ENCODE data around the gene SSC5D.

SSC5D gene

DNA sequence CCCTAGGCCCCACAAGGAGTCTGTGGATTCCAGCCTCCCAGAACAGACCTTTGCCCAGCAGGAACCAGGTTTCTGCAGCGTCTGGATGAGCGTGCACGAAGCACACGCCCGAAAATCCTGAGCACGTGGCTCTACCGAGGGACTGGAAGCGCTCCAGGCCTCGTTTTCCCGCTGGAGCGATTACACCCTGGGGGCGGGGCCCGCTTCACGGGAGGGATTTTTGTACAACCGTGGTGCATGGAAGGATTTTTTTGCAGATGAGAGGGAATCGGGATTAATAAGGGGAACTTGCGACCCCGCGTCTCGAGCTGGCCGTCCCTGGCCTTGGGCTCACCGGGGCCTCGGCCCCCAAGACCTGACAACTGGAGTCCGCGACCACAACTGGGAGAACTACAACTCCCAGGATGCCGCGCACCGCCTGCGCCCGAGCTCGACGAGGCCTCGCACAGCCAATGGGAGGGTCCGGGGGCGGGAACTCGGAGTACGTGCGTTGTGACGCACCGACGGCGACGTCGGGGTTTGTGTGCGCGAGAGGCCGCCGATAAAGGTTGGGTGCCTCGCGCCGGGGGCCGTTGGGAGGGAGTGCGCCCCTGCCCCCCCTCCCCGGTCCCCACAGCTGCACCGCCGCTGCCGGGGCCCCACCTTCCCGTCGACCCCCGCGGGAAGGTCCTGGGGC, 12.0 kb upstream of the SSC5D start, which contains the start of gene ZNF628 (continued):
- TF ChIP-seq ZNF266 (tag by site-specific recombination; IDR thresholded peaks at IDR 0.05; ENCODE audit: low read depth) (no peak), HOXC10 (CRISPR knock-in tag; IDR thresholded peaks at IDR 0.05) (no peak), ZBTB1 (tag by site-specific recombination; IDR thresholded peaks at IDR 0.05) (no peak), ZBTB8A (tag by site-specific recombination; IDR thresholded peaks at IDR 0.05) (peak; percentile 79), ZNF10 (tag by site-specific recombination; IDR thresholded peaks at IDR 0.05) (no peak), ZNF114 (tag by site-specific recombination; IDR thresholded peaks at IDR 0.05) (no peak), ZNF354C (tag by site-specific recombination; IDR thresholded peaks at IDR 0.05; ENCODE audit: borderline replicate concordance, low read depth) (no peak), ZXDB (tag by site-specific recombination; IDR thresholded peaks at IDR 0.05) (peak; percentile 95), ZNF600 (tag by site-specific recombination; IDR thresholded peaks at IDR 0.05) (peak; percentile 56; the same call in 1 of the 2 replicates), ZNF514 (tag by site-specific recombination; IDR thresholded peaks at IDR 0.05) (no peak), ZNF510 (tag by site-specific recombination; IDR thresholded peaks at IDR 0.05; ENCODE audit: insufficient replicate concordance) (no peak), ZNF140 (tag by site-specific recombination; IDR thresholded peaks at IDR 0.05) (no peak), ZNF521 (tag by site-specific recombination; IDR thresholded peaks at IDR 0.05) (no peak), SALL2 (tag by site-specific recombination; IDR thresholded peaks at IDR 0.05; ENCODE audit: borderline replicate concordance) (no peak), MYNN (tag by site-specific recombination; IDR thresholded peaks at IDR 0.05; ENCODE audit: borderline replicate concordance) (no peak), ZNF571 (tag by site-specific recombination; IDR thresholded peaks at IDR 0.05) (no peak), ZNF747 (tag by site-specific recombination; IDR thresholded peaks at IDR 0.05) (no peak), BCL11B (tag by site-specific recombination; IDR thresholded peaks at IDR 0.05; ENCODE audit: low read depth) (no peak), ZNF2 (tag by site-specific recombination; IDR thresholded peaks at IDR 0.05) (peak; percentile 83; the same call in 1 of the 2 replicates), ZNF394 (tag by site-specific recombination; IDR thresholded peaks at IDR 0.05; ENCODE audit: borderline replicate concordance) (no peak; the same call in 1 of the 2 replicates)
- TF ChIP-seq, protein P1, sequence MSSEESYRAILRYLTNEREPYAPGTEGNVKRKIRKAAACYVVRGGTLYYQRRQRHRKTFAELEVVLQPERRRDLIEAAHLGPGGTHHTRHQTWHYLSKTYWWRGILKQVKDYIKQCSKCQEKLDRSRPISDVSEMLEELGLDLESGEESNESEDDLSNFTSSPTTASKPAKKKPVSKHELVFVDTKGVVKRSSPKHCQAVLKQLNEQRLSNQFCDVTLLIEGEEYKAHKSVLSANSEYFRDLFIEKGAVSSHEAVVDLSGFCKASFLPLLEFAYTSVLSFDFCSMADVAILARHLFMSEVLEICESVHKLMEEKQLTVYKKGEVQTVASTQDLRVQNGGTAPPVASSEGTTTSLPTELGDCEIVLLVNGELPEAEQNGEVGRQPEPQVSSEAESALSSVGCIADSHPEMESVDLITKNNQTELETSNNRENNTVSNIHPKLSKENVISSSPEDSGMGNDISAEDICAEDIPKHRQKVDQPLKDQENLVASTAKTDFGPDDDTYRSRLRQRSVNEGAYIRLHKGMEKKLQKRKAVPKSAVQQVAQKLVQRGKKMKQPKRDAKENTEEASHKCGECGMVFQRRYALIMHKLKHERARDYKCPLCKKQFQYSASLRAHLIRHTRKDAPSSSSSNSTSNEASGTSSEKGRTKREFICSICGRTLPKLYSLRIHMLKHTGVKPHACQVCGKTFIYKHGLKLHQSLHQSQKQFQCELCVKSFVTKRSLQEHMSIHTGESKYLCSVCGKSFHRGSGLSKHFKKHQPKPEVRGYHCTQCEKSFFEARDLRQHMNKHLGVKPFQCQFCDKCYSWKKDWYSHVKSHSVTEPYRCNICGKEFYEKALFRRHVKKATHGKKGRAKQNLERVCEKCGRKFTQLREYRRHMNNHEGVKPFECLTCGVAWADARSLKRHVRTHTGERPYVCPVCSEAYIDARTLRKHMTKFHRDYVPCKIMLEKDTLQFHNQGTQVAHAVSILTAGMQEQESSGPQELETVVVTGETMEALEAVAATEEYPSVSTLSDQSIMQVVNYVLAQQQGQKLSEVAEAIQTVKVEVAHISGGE (tag by site-specific recombination; conservative IDR thresholded peaks at IDR 0.05; ENCODE audit: low read depth), result peak; percentile 52
- TF ChIP-seq, protein P2, sequence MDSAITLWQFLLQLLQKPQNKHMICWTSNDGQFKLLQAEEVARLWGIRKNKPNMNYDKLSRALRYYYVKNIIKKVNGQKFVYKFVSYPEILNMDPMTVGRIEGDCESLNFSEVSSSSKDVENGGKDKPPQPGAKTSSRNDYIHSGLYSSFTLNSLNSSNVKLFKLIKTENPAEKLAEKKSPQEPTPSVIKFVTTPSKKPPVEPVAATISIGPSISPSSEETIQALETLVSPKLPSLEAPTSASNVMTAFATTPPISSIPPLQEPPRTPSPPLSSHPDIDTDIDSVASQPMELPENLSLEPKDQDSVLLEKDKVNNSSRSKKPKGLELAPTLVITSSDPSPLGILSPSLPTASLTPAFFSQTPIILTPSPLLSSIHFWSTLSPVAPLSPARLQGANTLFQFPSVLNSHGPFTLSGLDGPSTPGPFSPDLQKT (IDR thresholded peaks at IDR 0.05; ENCODE audit: borderline replicate concordance, low read depth, low read length), result no peak
- TF ChIP-seq, protein P3, sequence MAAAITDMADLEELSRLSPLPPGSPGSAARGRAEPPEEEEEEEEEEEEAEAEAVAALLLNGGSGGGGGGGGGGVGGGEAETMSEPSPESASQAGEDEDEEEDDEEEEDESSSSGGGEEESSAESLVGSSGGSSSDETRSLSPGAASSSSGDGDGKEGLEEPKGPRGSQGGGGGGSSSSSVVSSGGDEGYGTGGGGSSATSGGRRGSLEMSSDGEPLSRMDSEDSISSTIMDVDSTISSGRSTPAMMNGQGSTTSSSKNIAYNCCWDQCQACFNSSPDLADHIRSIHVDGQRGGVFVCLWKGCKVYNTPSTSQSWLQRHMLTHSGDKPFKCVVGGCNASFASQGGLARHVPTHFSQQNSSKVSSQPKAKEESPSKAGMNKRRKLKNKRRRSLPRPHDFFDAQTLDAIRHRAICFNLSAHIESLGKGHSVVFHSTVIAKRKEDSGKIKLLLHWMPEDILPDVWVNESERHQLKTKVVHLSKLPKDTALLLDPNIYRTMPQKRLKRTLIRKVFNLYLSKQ (tag by site-specific recombination; IDR thresholded peaks at IDR 0.05; ENCODE audit: borderline replicate concordance), result no peak
- TF ChIP-seq, protein P4, sequence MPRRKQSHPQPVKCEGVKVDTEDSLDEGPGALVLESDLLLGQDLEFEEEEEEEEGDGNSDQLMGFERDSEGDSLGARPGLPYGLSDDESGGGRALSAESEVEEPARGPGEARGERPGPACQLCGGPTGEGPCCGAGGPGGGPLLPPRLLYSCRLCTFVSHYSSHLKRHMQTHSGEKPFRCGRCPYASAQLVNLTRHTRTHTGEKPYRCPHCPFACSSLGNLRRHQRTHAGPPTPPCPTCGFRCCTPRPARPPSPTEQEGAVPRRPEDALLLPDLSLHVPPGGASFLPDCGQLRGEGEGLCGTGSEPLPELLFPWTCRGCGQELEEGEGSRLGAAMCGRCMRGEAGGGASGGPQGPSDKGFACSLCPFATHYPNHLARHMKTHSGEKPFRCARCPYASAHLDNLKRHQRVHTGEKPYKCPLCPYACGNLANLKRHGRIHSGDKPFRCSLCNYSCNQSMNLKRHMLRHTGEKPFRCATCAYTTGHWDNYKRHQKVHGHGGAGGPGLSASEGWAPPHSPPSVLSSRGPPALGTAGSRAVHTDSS (tag by site-specific recombination; IDR thresholded peaks at IDR 0.05), result no peak
- TF ChIP-seq, protein P5, sequence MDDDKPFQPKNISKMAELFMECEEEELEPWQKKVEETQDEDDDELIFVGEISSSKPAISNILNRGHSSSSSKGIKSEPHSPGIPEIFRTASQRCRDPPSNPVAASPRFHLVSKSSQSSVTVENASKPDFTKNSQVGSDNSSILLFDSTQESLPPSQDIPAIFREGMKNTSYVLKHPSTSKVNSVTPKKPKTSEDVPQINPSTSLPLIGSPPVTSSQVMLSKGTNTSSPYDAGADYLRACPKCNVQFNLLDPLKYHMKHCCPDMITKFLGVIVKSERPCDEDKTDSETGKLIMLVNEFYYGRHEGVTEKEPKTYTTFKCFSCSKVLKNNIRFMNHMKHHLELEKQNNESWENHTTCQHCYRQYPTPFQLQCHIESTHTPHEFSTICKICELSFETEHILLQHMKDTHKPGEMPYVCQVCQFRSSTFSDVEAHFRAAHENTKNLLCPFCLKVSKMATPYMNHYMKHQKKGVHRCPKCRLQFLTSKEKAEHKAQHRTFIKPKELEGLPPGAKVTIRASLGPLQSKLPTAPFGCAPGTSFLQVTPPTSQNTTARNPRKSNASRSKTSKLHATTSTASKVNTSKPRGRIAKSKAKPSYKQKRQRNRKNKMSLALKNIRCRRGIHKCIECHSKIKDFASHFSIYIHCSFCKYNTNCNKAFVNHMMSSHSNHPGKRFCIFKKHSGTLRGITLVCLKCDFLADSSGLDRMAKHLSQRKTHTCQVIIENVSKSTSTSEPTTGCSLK (tag by site-specific recombination; IDR thresholded peaks at IDR 0.05), result no peak
- TF ChIP-seq, protein P6, sequence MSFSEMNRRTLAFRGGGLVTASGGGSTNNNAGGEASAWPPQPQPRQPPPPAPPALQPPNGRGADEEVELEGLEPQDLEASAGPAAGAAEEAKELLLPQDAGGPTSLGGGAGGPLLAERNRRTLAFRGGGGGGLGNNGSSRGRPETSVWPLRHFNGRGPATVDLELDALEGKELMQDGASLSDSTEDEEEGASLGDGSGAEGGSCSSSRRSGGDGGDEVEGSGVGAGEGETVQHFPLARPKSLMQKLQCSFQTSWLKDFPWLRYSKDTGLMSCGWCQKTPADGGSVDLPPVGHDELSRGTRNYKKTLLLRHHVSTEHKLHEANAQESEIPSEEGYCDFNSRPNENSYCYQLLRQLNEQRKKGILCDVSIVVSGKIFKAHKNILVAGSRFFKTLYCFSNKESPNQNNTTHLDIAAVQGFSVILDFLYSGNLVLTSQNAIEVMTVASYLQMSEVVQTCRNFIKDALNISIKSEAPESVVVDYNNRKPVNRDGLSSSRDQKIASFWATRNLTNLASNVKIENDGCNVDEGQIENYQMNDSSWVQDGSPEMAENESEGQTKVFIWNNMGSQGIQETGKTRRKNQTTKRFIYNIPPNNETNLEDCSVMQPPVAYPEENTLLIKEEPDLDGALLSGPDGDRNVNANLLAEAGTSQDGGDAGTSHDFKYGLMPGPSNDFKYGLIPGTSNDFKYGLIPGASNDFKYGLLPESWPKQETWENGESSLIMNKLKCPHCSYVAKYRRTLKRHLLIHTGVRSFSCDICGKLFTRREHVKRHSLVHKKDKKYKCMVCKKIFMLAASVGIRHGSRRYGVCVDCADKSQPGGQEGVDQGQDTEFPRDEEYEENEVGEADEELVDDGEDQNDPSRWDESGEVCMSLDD (tag by site-specific recombination; IDR thresholded peaks at IDR 0.05), result peak; percentile 94
